Keratinocyte (primary cell): ENCODE data around the gene SBK2. TPM values are rescaled to one million over a fixed set of nuclear protein-coding genes. Genes with fewer than 3 reads are reported as not detected.

Source experiments
- DNase-seq: peaks from one replicate; pipeline ENCODE4 v3.0.0-alpha.2; 2011; ENCODE audit warnings: low read depth, missing footprints, low spot score
- FAIRE-seq: peaks from 2 replicates; lab custom pipeline; 2011; peaks lifted over from hg19 to GRCh38; lab: Jason Lieb, UNC
- H2AFZ ChIP-seq: 2 replicates; pipeline ENCODE4 v1.6.0; 2012; ENCODE audit warnings: low read length, control low read depth, inconsistent platforms; ENCODE audit not compliant: control insufficient read depth
- H3K27ac ChIP-seq: 2 replicates; pipeline ENCODE4 v1.5.1; 2011; ENCODE audit warnings: low read length; ENCODE audit not compliant: control insufficient read depth, insufficient read depth
- H3K27me3 ChIP-seq: 3 replicates; pipeline ENCODE4 v1.6.0; 2011; ENCODE audit warnings: low read length; ENCODE audit not compliant: control insufficient read depth, insufficient read depth; ENCODE audit errors: extremely low read depth
- H3K36me3 ChIP-seq, 2 experiments: 2 replicates in 1 of 2; 3 replicates in 1 of 2; pipeline ENCODE4 v1.5.1; 2011; ENCODE audit warnings: low read length in 2 of 2, mild to moderate bottlenecking in 1 of 2; ENCODE audit not compliant: control insufficient read depth in 2 of 2, insufficient read depth in 2 of 2; ENCODE audit errors: extremely low read depth in 1 of 2
- H3K4me1 ChIP-seq: 3 replicates; pipeline ENCODE4 v1.5.1; 2011; ENCODE audit warnings: low read length; ENCODE audit not compliant: control insufficient read depth, insufficient read depth; ENCODE audit errors: extremely low read depth
- H3K4me2 ChIP-seq: 3 replicates; pipeline ENCODE4 v1.6.0; 2011; ENCODE audit warnings: low read depth, low read length; ENCODE audit not compliant: control insufficient read depth, insufficient read depth; ENCODE audit errors: extremely low read depth
- H3K4me3 ChIP-seq, 3 experiments: fragments of 200-600 bp in 1 of 3; sonication (generic) in 1 of 3; 2 replicates in 2 of 3; 3 replicates in 1 of 3; pipeline ENCODE4 v1.5.1; 2011 to 2016; ENCODE audit warnings: low read length in 3 of 3, mild to moderate bottlenecking in 3 of 3, control low read depth in 2 of 3, inconsistent platforms in 1 of 3, low read depth in 1 of 3, mixed read lengths in 1 of 3, mixed run types in 1 of 3, moderate library complexity in 1 of 3; ENCODE audit not compliant: control insufficient read depth in 2 of 3, insufficient read depth in 2 of 3; ENCODE audit errors: extremely low read depth in 1 of 3
- H3K79me2 ChIP-seq: 2 replicates; pipeline ENCODE4 v1.6.0; 2012; ENCODE audit warnings: low read length; ENCODE audit not compliant: control insufficient read depth, insufficient read depth
- H3K9ac ChIP-seq: 3 replicates; pipeline ENCODE4 v1.6.0; 2011; ENCODE audit warnings: low read length; ENCODE audit not compliant: control insufficient read depth, insufficient read depth; ENCODE audit errors: extremely low read depth
- H3K9me1 ChIP-seq: 3 replicates; pipeline ENCODE4 v1.6.0; 2011; ENCODE audit warnings: low read length; ENCODE audit not compliant: control insufficient read depth, insufficient read depth; ENCODE audit errors: extremely low read depth
- H3K9me3 ChIP-seq: 2 replicates; pipeline ENCODE4 v1.5.1; 2012; ENCODE audit warnings: low read depth, low read length; ENCODE audit not compliant: control insufficient read depth
- H4K20me1 ChIP-seq: 3 replicates; pipeline ENCODE4 v1.6.0; 2011; ENCODE audit warnings: low read length; ENCODE audit not compliant: control insufficient read depth, insufficient read depth; ENCODE audit errors: extremely low read depth
- EZH2 ChIP-seq: IDR thresholded peaks from one replicate; pipeline ENCODE4 v1.6.1; 2012; ENCODE audit warnings: inconsistent platforms, mild to moderate bottlenecking, low read length, moderate library complexity
- dilution Hi-C: fragments of 300-500 bp; cut with MboI; formaldehyde crosslinking; loops from one replicate; pipeline ENCODE4 v1.7.0; 2020; ENCODE audit warnings: low sequenced_read_pairs; ENCODE audit not compliant: extremely low pct_ligation_motif_present
- polyA plus RNA-seq, 5 experiments: library from polyadenylated mRNA; depleted of rRNA in 3 of 5; stranded (reverse) in 3 of 5; stranded (forward) in 1 of 5; unstranded in 1 of 5; fragments of >200 nt; gene quantifications; 1 replicate in 1 of 5; 2 replicates in 3 of 5; 3 replicates in 1 of 5; pipeline versions ENCODE4 v1.2.1 to v1.2.3, GENCODE V29; 2011 to 2012; ENCODE audit warnings: missing spikeins in 2 of 5, low read depth in 1 of 5, low replicate concordance in 1 of 5
- TF ChIP-seq, protein P1 (sequence below), 3 experiments: IDR thresholded peaks in 1 of 3; conservative IDR thresholded peaks in 1 of 3; optimal IDR thresholded peaks in 1 of 3; 2 replicates in 2 of 3; 3 replicates in 1 of 3; pipeline versions ENCODE3 to v1.5.1; 2011; ENCODE audit warnings: low read length in 3 of 3, mild to moderate bottlenecking in 3 of 3, moderate library complexity in 2 of 3, control low read depth in 1 of 3, inconsistent platforms in 1 of 3; ENCODE audit not compliant: insufficient read depth in 2 of 3; ENCODE audit errors: extremely low read depth in 1 of 3

SBK2 gene
- polyA plus RNA-seq, 1 donor (not counting 4 experiments of a cell fraction or from before 2014, with no cell fraction given) = not detected

GRCh38 chr19:55553217-55554182 is 16.6 kb upstream of the SBK2 start:
- Histone ChIP-seq H3K27me3 (no peaks in the 10 kb centered on the region), H3K4me1 (peaks cover 3% of the 10 kb centered on the region), H3K9me1 (no peaks in the 10 kb centered on the region), H3K27ac (no peak overlapping the region), H4K20me1 (no peaks in the 10 kb centered on the region), H3K4me2 (no peak overlapping the region), H3K36me3 (no peaks in the 10 kb centered on the region), H3K9me3 (no peaks in the 10 kb centered on the region), H3K4me3 (no peak overlapping the region), H3K9ac (no peak overlapping the region), H3K79me2 (no peaks in the 10 kb centered on the region), H2AFZ (no peak overlapping the region)
- dilution Hi-C loops = no loop called here
- FAIRE-seq = no peak
- TF ChIP-seq, protein P1, sequence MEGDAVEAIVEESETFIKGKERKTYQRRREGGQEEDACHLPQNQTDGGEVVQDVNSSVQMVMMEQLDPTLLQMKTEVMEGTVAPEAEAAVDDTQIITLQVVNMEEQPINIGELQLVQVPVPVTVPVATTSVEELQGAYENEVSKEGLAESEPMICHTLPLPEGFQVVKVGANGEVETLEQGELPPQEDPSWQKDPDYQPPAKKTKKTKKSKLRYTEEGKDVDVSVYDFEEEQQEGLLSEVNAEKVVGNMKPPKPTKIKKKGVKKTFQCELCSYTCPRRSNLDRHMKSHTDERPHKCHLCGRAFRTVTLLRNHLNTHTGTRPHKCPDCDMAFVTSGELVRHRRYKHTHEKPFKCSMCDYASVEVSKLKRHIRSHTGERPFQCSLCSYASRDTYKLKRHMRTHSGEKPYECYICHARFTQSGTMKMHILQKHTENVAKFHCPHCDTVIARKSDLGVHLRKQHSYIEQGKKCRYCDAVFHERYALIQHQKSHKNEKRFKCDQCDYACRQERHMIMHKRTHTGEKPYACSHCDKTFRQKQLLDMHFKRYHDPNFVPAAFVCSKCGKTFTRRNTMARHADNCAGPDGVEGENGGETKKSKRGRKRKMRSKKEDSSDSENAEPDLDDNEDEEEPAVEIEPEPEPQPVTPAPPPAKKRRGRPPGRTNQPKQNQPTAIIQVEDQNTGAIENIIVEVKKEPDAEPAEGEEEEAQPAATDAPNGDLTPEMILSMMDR (optimal IDR thresholded peaks at IDR 0.05 in 1 of 3, IDR thresholded peaks at IDR 0.05 in 1 of 3, conservative IDR thresholded peaks at IDR 0.05 in 1 of 3; ENCODE audit: extremely low read depth in 1 of 3, insufficient read depth in 2 of 3, low read length in 3 of 3) = no peak
- TF ChIP-seq EZH2 = no peak
- DNase-seq = no peak

DNA sequence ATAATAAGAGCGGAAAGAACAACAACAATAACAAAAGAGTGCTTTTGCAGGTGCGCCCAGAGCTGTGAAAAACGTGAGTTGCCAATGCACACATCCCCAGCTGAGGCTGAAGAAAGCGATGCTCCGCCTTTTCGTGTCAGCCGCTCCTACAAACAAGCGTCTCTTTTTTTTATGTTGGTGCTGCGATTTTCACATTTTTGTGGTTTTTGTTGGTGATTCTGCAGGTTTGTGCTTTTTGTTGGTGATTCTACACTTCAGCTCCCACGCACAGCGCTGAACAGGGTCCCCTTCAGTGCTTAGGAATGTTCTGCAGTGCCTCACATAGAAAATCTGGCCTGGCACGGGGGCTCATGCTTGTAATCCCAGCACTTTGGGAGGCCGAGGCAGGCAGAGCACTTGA is 15.7 kb upstream of the SBK2 start:
- Histone ChIP-seq H3K27me3 (no peaks in the 10 kb centered on the region), H4K20me1 (no peaks in the 10 kb centered on the region), H3K27ac (no peak overlapping the region), H3K79me2 (no peaks in the 10 kb centered on the region), H2AFZ (no peak overlapping the region), H3K9ac (no peak overlapping the region), H3K9me1 (no peaks in the 10 kb centered on the region), H3K4me3 (no peak overlapping the region), H3K9me3 (no peaks in the 10 kb centered on the region), H3K4me1 (peaks cover 3% of the 10 kb centered on the region), H3K4me2 (no peak overlapping the region), H3K36me3 (no peaks in the 10 kb centered on the region)
- dilution Hi-C loops = no loop called here
- DNase-seq = no peak
- no peak for FAIRE-seq
- TF ChIP-seq EZH2 = no peak
- TF ChIP-seq, protein P1 (optimal IDR thresholded peaks at IDR 0.05 in 1 of 3, IDR thresholded peaks at IDR 0.05 in 1 of 3, conservative IDR thresholded peaks at IDR 0.05 in 1 of 3; ENCODE audit: extremely low read depth in 1 of 3, insufficient read depth in 2 of 3, low read length in 3 of 3) = no peak
